Trophoblast cell (in vitro differentiated cells and primary cell): ENCODE measurements around the gene MLLT10.

ENCODE experiments used
- DNase-seq, 2 donors: peaks; one replicate each; pipeline ENCODE4 v3.0.0-alpha.2; 2016
- H2AFZ ChIP-seq: 2 replicates; pipeline ENCODE4 v1.6.1; 2013; ENCODE audit warnings: low read length, moderate library complexity, mild to moderate bottlenecking; ENCODE audit not compliant: insufficient read depth, poor library complexity
- H2AK5ac ChIP-seq: 2 replicates; pipeline ENCODE4 v1.6.1; 2013; ENCODE audit warnings: mild to moderate bottlenecking, low read length
- H2BK120ac ChIP-seq: 2 replicates; pipeline ENCODE4 v1.6.1; 2013; ENCODE audit warnings: low read length, mild to moderate bottlenecking, moderate library complexity; ENCODE audit not compliant: insufficient read depth, poor library complexity
- H2BK12ac ChIP-seq: 2 replicates; pipeline ENCODE4 v1.6.1; 2013; ENCODE audit warnings: mild to moderate bottlenecking, low read length, moderate library complexity
- H2BK5ac ChIP-seq: 2 replicates; pipeline ENCODE4 v1.6.1; 2013; ENCODE audit warnings: low read length, low read depth, moderate library complexity, mild to moderate bottlenecking; ENCODE audit not compliant: poor library complexity
- H3K14ac ChIP-seq: 2 replicates; pipeline ENCODE4 v1.6.1; 2013; ENCODE audit warnings: mild to moderate bottlenecking, low read length
- H3K18ac ChIP-seq: 2 replicates; pipeline ENCODE4 v1.6.1; 2013; ENCODE audit warnings: mild to moderate bottlenecking, low read length
- H3K23ac ChIP-seq: 2 replicates; pipeline ENCODE4 v1.6.1; 2013; ENCODE audit warnings: low read length
- H3K27ac ChIP-seq: 2 replicates; pipeline ENCODE4 v1.5.1; 2013; ENCODE audit warnings: low read depth, mild to moderate bottlenecking, inconsistent platforms, low read length, moderate library complexity
- H3K27me3 ChIP-seq: 2 replicates; pipeline ENCODE4 v1.6.1; 2013; ENCODE audit warnings: inconsistent platforms, mild to moderate bottlenecking, low read length, moderate library complexity; ENCODE audit not compliant: insufficient read depth
- H3K36me3 ChIP-seq, 2 experiments: 1 replicate in 1 of 2; 2 replicates in 1 of 2; pipeline ENCODE4 v1.6.1; 2013; ENCODE audit warnings: low read length in 2 of 2, mild to moderate bottlenecking in 2 of 2, moderate library complexity in 1 of 2; ENCODE audit not compliant: insufficient read depth in 2 of 2, control insufficient read depth in 1 of 2
- H3K4ac ChIP-seq: 2 replicates; pipeline ENCODE4 v1.6.1; 2013; ENCODE audit warnings: low read depth, mild to moderate bottlenecking, low read length, moderate library complexity
- H3K4me1 ChIP-seq, 2 experiments: 1 replicate in 1 of 2; 2 replicates in 1 of 2; pipeline ENCODE4 v1.6.1; 2013; ENCODE audit warnings: low read length in 2 of 2, mild to moderate bottlenecking in 2 of 2, moderate library complexity in 1 of 2; ENCODE audit not compliant: insufficient read depth in 2 of 2, control insufficient read depth in 1 of 2
- H3K4me2 ChIP-seq: 2 replicates; pipeline ENCODE4 v1.6.1; 2013; ENCODE audit warnings: inconsistent platforms, mild to moderate bottlenecking, low read length, moderate library complexity
- H3K4me3 ChIP-seq: 2 replicates; pipeline ENCODE4 v1.5.1; 2013; ENCODE audit warnings: mild to moderate bottlenecking, low read depth, low read length, inconsistent platforms
- H3K79me1 ChIP-seq: one replicate; pipeline ENCODE4 v1.6.1; 2013; ENCODE audit warnings: low read length
- H3K79me2 ChIP-seq: 2 replicates; pipeline ENCODE4 v1.6.1; 2013; ENCODE audit warnings: low read length, mild to moderate bottlenecking; ENCODE audit not compliant: control insufficient read depth, insufficient read depth, poor library complexity
- H3K9ac ChIP-seq: 2 replicates; pipeline ENCODE4 v1.6.1; 2013; ENCODE audit warnings: mild to moderate bottlenecking, low read length
- H3K9me3 ChIP-seq: 2 replicates; pipeline ENCODE4 v1.6.1; 2013; ENCODE audit warnings: low read depth, mild to moderate bottlenecking, control low read depth, inconsistent platforms, low read length; ENCODE audit not compliant: insufficient read depth
- H4K12ac ChIP-seq: 2 replicates; pipeline ENCODE4 v1.6.1; 2013; ENCODE audit warnings: low read depth, mild to moderate bottlenecking, low read length, moderate library complexity
- H4K8ac ChIP-seq: 2 replicates; pipeline ENCODE4 v1.6.1; 2013; ENCODE audit warnings: low read depth, mild to moderate bottlenecking, low read length, moderate library complexity
- H4K91ac ChIP-seq: one replicate; pipeline ENCODE4 v1.6.1; 2013; ENCODE audit warnings: low read depth, mild to moderate bottlenecking, low read length, moderate library complexity
- WGBS: extraction: QIAGEN DNeasy Blood & Tissue Kit; methylation state at CpG from one replicate; pipeline ENCODE4 v1.1.7; 2013; ENCODE audit warnings: missing lambda C conversion rate; ENCODE audit not compliant: insufficient read length, insufficient coverage; ENCODE audit errors: extremely low coverage; 5-methylcytosine and 5-hydroxymethylcytosine counted together

The MLLT10 gene

GRCh38 chr10:21624951-21625350, 90.9 kb downstream of the MLLT10 start:
- no peaks in the 10 kb centered on the region for H3K79me2 ChIP-seq
- peaks cover 10 to 14% of the 10 kb centered on the region in 2 experiments for H3K36me3 ChIP-seq
- no peak overlapping the region for H4K8ac ChIP-seq
- H2BK5ac ChIP-seq = no peak overlapping the region
- H3K4me1 ChIP-seq = no peaks in the 10 kb centered on the region
- no peaks in the 10 kb centered on the region for H3K27me3 ChIP-seq
- no peak overlapping the region for H4K12ac ChIP-seq
- no peak overlapping the region for H4K91ac ChIP-seq
- no peak overlapping the region for H3K18ac ChIP-seq
- no peak overlapping the region for H3K14ac ChIP-seq
- WGBS = no CpG with 5 or more reads among the region's 6 CpGs
- no peaks in the 10 kb centered on the region for H3K9me3 ChIP-seq
- no peak overlapping the region for H3K9ac ChIP-seq
- H2BK120ac ChIP-seq = no peak overlapping the region
- H3K23ac ChIP-seq = no peak overlapping the region
- H2AK5ac ChIP-seq = no peak overlapping the region
- H2BK12ac ChIP-seq = no peak overlapping the region
- no peaks in the 10 kb centered on the region for H3K79me1 ChIP-seq
- no peak overlapping the region for H3K4me3 ChIP-seq
- H2AFZ ChIP-seq = no peak overlapping the region
- H3K4ac ChIP-seq = no peak overlapping the region
- H3K4me2 ChIP-seq = no peak overlapping the region
- DNase-seq = no peak
- H3K27ac ChIP-seq = no peak overlapping the region

GRCh38 chr10:21625623-21626229, 91.7 kb downstream of the MLLT10 start:
- Histone ChIP-seq H3K27ac (no peak overlapping the region), H3K4me2 (no peak overlapping the region), H3K9ac (no peak overlapping the region), H3K4me3 (no peak overlapping the region), H2BK120ac (no peak overlapping the region), H2BK12ac (no peak overlapping the region), H3K23ac (no peak overlapping the region), H3K4me1 (no peaks in the 10 kb centered on the region), H3K79me1 (no peaks in the 10 kb centered on the region), H3K4ac (no peak overlapping the region), H3K36me3 (peaks cover 8 to 12% of the 10 kb centered on the region in 2 experiments), H4K8ac (no peak overlapping the region), H4K12ac (no peak overlapping the region), H3K9me3 (no peaks in the 10 kb centered on the region), H3K14ac (no peak overlapping the region), H2AK5ac (no peak overlapping the region), H3K79me2 (no peaks in the 10 kb centered on the region), H3K18ac (no peak overlapping the region), H4K91ac (no peak overlapping the region), H3K27me3 (no peaks in the 10 kb centered on the region), H2BK5ac (no peak overlapping the region), H2AFZ (no peak overlapping the region)
- WGBS = no CpG with 5 or more reads among the region's 3 CpGs
- DNase-seq = no peak

GRCh38 chr10:21626457-21627161, 92.6 kb downstream of the MLLT10 start:
- Histone ChIP-seq H3K27me3 (no peaks in the 10 kb centered on the region), H2BK5ac (no peak overlapping the region), H3K4me2 (no peak overlapping the region), H2AFZ (no peak overlapping the region), H3K4ac (no peak overlapping the region), H2AK5ac (no peak overlapping the region), H2BK12ac (no peak overlapping the region), H3K9ac (no peak overlapping the region), H3K4me3 (no peak overlapping the region), H4K8ac (no peak overlapping the region), H3K14ac (no peak overlapping the region), H3K9me3 (no peaks in the 10 kb centered on the region), H4K12ac (no peak overlapping the region), H3K36me3 (peaks cover 10 to 12% of the 10 kb centered on the region in 2 experiments), H3K23ac (no peak overlapping the region), H4K91ac (no peak overlapping the region), H3K79me1 (no peaks in the 10 kb centered on the region), H3K79me2 (no peaks in the 10 kb centered on the region), H3K27ac (no peak overlapping the region), H3K4me1 (no peaks in the 10 kb centered on the region), H3K18ac (no peak overlapping the region), H2BK120ac (no peak overlapping the region)
- DNase-seq = no peak
- no CpG with 5 or more reads among the region's 3 CpGs for WGBS

GRCh38 chr10:21627331-21627730, 93.3 kb downstream of the MLLT10 start:
- no peak overlapping the region for H4K12ac ChIP-seq
- no peak overlapping the region for H3K4ac ChIP-seq
- no peak overlapping the region for H2BK12ac ChIP-seq
- no peak overlapping the region for H2AFZ ChIP-seq
- H3K27me3 ChIP-seq = no peaks in the 10 kb centered on the region
- no peaks in the 10 kb centered on the region for H3K9me3 ChIP-seq
- no peak overlapping the region for H3K14ac ChIP-seq
- no peaks in the 10 kb centered on the region for H3K79me2 ChIP-seq
- H3K79me1 ChIP-seq = no peaks in the 10 kb centered on the region
- no peak overlapping the region for H3K4me3 ChIP-seq
- H4K91ac ChIP-seq = no peak overlapping the region
- peaks cover 10 to 12% of the 10 kb centered on the region in 2 experiments for H3K36me3 ChIP-seq
- no peaks in the 10 kb centered on the region for H3K4me1 ChIP-seq
- no peak overlapping the region for H3K4me2 ChIP-seq
- no peak for DNase-seq
- no peak overlapping the region for H2BK120ac ChIP-seq
- H3K23ac ChIP-seq = no peak overlapping the region
- no peak overlapping the region for H3K9ac ChIP-seq
- H3K18ac ChIP-seq = no peak overlapping the region
- H2AK5ac ChIP-seq = no peak overlapping the region
- H3K27ac ChIP-seq = no peak overlapping the region
- no peak overlapping the region for H4K8ac ChIP-seq
- no peak overlapping the region for H2BK5ac ChIP-seq
